HT1080 (cell line): Measurements from ENCODE around the gene TENM4. TPM values are rescaled to one million over a fixed set of nuclear protein-coding genes. Genes with fewer than 3 reads are reported as not detected.
A peak's percentile ranks its signal among the peaks of the same experiment; 100 is the strongest.

ENCODE experiments used
- DNase-seq: peaks from one replicate; pipeline ENCODE4 v3.0.0-alpha.2; 2015; ENCODE audit warnings: low read depth
- total RNA-seq: library from RNA; depleted of rRNA; stranded (reverse); fragments of >200 nt; shearing (Covaris generic); gene quantifications from 2 replicates; pipeline ENCODE4 v1.2.3, GENCODE V29; 2014

The TENM4 gene
- total RNA-seq, 1 experiment from 2014 or later, result 33.5 TPM

DNA sequence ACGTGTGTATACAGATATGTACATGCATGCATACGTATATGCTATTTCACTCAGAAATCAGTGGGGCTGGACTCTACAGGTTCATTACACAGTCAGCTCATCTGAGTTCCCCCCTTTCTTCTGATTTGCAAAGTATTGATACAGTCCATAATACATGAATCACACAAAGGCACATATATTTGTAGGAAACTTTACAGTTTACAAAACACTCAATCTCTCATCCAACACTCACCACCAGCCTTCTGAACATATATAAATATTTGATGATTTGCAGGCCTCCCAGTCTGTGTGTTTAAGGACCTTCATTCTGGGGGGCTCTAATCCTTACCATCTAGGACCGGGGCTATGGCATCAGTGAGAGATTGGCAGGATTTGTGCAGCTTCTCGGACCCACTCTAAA is 293.8 kb downstream of the TENM4 start:
- DNase-seq, result no peak

- DNase-seq, result no peak
Measured at GRCh38 chr11:79139900-79140299, 300.9 kb downstream of the TENM4 start.

GRCh38 chr11:79129702-79130101 is 311.1 kb downstream of the TENM4 start:
- DNase-seq, result no peak

GRCh38 chr11:79128291-79128690 is 312.5 kb downstream of the TENM4 start:
- no peak for DNase-seq

DNA sequence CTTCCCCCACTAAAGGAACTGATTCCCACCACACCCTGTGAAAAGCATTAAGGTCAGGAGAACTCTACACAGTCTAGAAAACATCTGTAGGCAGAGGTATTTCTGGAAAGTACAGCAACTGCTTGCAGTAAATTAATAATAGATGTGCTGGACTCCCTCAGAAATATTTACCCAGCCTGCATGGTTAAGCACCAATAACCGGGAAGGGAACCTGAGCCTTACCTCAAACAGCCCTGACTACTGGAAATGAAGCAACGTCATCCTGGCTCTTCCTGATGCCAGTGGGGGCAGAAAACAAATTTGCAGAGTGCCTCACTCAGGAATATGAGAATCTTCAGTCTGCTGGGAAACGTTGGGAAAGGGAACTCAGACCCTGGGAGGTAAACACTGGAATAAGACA is 318.1 kb downstream of the TENM4 start:
- no peak for DNase-seq

GRCh38 chr11:79121351-79121750 is 319.5 kb downstream of the TENM4 start:
- peak; percentile 21 for DNase-seq

- peak; percentile 28 for DNase-seq
Measured at GRCh38 chr11:79119491-79120284, 321.1 kb downstream of the TENM4 start.

DNA sequence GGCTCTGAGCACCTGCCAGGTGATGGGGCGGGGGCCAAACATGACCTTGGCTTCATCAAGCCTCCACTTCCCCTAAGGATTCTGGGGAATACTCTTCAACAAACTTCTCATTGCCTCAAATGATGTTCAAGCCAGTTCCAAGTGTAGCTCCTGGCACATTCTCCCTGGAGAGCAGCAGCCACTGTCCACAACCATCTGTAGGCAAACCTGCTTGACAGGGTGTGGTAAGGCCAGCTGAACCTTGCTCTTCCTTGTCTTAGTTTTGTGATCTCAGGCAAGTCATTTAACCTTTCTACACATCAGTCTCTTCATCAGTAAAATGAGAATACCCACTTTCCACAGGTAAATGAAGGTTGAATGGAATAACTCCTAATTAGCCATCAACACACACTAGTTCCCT is 323.3 kb downstream of the TENM4 start:
- DNase-seq, result no peak

GRCh38 chr11:79116600-79116999 is 324.2 kb downstream of the TENM4 start:
- DNase-seq, result no peak

DNA sequence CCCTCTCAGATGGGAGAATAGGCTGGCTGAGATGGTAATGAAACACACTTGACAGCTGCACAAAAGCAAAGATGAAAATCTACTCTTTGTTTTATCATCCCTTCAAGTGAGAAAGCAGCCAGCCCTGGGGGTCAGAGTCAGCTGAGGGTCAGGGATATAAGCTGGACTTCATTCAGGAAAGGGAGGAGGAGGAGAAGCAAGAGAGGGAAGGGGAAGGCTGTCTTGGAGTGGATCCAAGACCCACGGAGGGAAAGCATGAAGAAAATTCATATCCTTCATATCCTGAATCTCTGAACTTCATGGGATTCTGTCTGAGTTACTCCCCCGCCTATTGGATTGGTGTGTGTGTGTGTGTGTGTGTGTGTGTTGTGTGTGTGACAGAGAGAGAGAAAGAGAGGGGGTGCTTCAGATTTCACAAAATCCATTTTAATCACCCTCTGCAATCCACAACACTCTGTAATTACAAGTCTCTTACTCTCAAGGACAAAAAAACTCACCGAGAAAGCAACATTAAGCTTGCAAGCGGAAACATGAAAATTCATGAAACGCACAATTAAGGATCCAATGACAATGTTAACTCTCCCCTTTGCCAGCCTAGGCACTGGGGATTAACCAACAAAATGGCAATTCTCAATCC is 327.7 kb downstream of the TENM4 start:
- DNase-seq, result no peak

DNA sequence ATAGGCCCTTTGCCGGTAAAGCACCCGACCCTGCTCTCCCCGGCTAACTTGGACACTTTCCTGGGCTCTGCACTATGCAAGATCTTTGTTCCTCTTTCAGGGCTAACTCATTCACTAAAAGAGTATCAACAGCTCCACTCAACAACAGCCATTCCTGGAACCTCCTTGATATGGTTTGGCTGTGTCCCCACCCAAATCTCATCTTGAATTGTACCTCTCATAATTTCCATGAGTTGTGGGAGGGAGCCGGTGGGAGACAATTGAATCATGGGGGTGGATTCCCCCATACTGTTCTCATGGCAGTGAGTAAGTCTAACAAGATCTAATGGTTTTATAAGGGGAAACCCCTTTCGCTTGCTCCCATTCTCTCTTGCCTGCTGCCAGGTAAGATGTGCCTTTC is 330.0 kb downstream of the TENM4 start:
- no peak for DNase-seq

DNA sequence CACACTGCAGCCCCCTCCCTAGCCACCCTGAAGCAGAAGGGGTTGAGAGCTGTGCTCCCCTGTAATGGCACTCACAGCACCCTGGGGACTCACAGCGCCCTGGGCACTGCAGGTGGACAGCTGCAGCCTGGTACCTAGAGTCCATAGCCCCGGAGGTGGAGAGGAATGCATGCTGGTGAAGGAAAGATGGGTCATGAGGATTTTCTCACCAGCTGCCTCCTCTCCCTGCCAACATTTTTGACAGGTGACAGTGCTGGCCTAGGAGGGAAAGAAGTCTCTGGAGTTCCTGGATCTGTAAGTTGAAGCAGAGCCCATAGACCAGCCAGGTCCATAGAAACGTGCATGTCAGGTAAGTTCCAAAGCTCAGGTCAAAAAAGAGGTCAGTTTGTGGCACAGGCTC is 330.5 kb downstream of the TENM4 start:
- DNase-seq, result no peak

DNA sequence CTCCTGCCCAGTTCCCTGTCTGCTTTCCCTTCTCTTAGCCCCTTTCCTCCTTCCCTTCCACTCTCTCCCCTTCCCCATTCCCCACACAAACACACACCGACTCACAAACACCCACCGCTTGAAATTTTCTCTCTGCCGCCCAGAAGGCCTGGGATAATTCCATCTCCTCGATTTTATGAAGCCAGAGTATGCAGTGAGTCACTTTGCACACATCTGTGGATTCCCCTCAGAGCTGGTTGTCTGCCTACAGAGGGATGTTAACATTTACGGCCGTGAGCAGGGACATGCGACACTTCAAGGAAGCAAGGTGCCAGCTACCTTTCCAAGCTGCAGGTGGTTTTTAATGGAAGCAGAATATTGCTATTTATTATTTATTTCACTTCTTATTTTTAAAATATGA is 332.0 kb downstream of the TENM4 start:
- DNase-seq, result no peak

- no peak for DNase-seq
Measured at GRCh38 chr11:79102840-79103239, 338.0 kb downstream of the TENM4 start.

DNA sequence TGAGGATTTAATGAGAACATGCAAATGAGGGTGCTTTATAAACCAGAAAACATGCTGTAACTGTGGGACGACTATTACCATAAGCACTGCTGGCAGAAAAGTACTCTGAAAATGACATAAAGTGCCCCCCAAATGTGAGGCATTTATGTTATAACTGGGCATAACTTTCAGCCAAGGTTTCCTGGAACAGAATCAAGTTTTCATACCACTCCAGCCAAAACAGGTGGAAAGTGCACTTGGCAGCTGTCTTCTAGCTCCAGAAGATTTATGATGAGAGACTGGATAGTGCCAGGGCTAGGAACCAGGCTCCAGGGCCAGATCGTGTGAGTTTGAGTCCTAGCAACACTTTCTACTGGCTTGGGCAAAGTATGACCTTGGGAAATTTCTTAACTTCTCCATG is 339.2 kb downstream of the TENM4 start:
- no peak for DNase-seq

DNA sequence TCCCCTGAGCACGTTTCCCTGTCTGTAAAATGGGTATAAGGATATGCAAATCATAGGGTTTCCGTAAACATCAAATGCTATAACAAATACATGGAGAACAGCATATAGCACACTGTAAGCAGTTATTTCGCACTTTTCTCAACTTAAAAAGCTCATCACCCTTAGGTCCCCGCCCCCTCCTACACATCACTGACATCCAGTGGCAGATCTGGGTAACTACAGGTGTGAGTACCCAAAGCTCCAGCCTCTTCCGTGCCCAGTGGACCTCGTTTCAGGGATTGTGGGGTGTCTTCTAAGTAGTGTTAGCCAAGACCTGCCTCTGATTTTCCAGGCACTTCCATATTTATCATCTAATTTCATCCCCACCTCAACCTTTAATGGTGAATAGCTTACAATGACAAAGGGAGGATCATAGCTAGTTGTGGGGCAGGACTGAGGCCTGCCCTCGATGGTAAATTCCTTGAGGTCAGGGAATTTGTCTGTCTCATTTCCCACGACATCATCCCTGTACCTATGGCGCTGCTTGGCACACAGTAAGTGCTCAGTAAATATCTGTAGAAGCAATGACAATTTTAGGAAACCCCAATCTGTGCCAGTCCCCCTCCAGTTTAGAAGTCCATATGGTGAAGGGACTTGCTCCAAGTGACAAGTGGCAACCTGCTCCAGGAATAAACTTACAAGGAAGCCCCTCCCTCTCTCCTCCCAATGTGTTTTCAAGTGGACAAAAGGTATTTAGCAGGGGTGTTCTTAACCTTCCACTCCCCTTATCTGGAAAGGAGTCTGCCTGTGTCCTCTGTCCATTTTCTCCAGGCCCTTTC is 340.5 kb downstream of the TENM4 start:
- peak; percentile 57 for DNase-seq

DNA sequence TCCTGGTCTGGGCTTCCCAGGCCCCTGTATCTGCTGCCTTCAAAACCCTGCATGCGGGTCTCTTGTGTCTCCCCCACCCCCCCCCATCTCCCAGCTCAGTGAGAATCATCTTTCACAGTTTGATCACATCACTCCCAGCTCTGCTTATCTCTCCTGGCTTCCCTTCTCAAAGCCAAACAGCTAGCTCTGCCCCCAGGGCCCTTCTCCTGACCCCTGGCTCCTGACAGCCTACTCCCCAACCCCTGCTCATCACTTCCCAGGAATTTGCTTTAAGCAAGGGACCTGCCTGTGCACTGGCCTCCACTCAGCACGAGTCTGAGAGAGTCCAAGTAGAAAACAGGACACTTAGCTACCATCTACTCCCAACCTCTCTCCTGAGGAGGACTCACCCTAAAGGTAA is 342.7 kb downstream of the TENM4 start:
- DNase-seq, result no peak

GRCh38 chr11:79097246-79097875 is 343.5 kb downstream of the TENM4 start:
- DNase-seq, result no peak

DNA sequence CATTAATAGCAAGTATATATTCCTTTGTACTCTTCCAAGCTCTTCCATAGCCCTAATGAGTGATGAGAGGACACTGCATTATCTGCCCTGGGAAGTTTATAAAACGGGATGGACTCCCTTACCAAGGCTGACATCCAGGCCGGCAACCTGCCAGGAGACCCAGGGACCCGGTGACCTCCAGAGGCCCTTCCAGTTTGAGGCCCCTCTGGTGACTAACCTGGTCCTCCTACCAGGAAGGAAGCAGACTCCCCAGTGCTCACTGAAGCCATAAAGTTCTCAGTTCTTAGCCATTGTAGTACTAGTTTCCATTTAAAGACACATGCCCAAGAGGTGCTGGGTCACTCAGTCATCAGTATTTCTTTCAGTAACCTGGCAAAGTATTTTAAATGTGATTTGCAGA is 345.4 kb downstream of the TENM4 start:
- DNase-seq, result no peak

GRCh38 chr11:79094616-79095015 is 346.2 kb downstream of the TENM4 start:
- DNase-seq, result no peak

DNA sequence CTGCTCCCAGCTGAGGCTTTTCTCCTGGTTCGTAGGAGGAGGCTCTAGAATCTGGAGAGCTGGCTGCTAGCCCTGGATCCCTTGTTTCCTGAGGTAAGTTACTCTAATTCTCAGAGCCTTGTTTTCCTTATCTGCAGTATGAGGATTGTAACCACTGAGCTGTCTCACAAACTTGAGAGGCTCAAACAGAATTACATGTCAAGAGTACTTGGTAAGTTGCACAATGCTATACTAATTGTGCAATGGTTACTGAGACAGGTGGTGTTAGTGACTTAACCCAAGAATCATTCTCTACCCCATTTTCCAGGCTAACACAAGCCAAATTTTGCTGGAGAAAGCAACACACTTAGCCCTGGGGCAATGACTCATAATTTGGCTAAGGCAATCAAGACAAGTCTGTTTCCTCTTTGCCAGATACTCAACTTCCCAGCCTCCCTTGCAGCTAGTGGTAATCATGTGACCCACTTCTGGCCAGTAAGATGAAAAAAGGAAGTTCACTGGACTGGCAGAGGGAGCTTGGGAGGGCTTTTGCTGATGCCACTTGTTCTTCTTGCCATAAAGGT is 348.0 kb downstream of the TENM4 start:
- peak; percentile 99 for DNase-seq
